ENCODE measurements around the gene TGFB3.

The TGFB3 gene

GRCh38 chr14:75946785-75947184 is 35.0 kb downstream of the TGFB3 start:
- Histone ChIP-seq H3K9me2 (replicated peaks; ENCODE audit: insufficient read depth, low read length) (no peaks in the 10 kb centered on the region), H3K9ac (ENCODE audit: low read length) (no peak overlapping the region), H3K9me3 (replicated peaks; ENCODE audit: insufficient read depth, low read length) (no peaks in the 10 kb centered on the region), H3K4me2 (ENCODE audit: low read depth, low read length) (no peak overlapping the region), H3K36me3 (replicated peaks; ENCODE audit: insufficient read depth, low read length) (no peaks in the 10 kb centered on the region), H2AFZ (ENCODE audit: low read length) (no peak overlapping the region), H3K4me3 (ENCODE audit: low read length) (no peak overlapping the region), H3K79me2 (ENCODE audit: low read length) (no peaks in the 10 kb centered on the region), H4K20me1 (ENCODE audit: insufficient read depth, low read length) (no peaks in the 10 kb centered on the region), H3K4me1 (ENCODE audit: low read length) (no peaks in the 10 kb centered on the region), H3F3A (ENCODE audit: insufficient read depth, low read length) (no peaks in the 10 kb centered on the region), H3K27ac (ENCODE audit: low read length) (no peak overlapping the region), H3K27me3 (replicated peaks; ENCODE audit: insufficient read depth, low read length) (no peaks in the 10 kb centered on the region)
- DNase-seq, result no peak
- TF ChIP-seq CTCF (IDR thresholded peaks at IDR 0.05; ENCODE audit: low read length) (no peak), EZH2phosphoT487 (IDR thresholded peaks at IDR 0.05; ENCODE audit: low read length) (no peak), EZH2 (optimal IDR thresholded peaks at IDR 0.05; ENCODE audit: low read depth, low read length) (no peak)

- Histone ChIP-seq H4K20me1 (ENCODE audit: insufficient read depth, low read length) (no peaks in the 10 kb centered on the region), H3K4me3 (ENCODE audit: low read length) (no peak overlapping the region), H2AFZ (ENCODE audit: low read length) (no peak overlapping the region), H3K79me2 (ENCODE audit: low read length) (no peaks in the 10 kb centered on the region), H3K27me3 (replicated peaks; ENCODE audit: insufficient read depth, low read length) (no peaks in the 10 kb centered on the region), H3K9ac (ENCODE audit: low read length) (no peak overlapping the region), H3K4me2 (ENCODE audit: low read depth, low read length) (no peak overlapping the region), H3K4me1 (ENCODE audit: low read length) (no peaks in the 10 kb centered on the region), H3K9me2 (replicated peaks; ENCODE audit: insufficient read depth, low read length) (no peaks in the 10 kb centered on the region), H3K36me3 (replicated peaks; ENCODE audit: insufficient read depth, low read length) (no peaks in the 10 kb centered on the region), H3F3A (ENCODE audit: insufficient read depth, low read length) (no peaks in the 10 kb centered on the region), H3K9me3 (replicated peaks; ENCODE audit: insufficient read depth, low read length) (no peaks in the 10 kb centered on the region), H3K27ac (ENCODE audit: low read length) (no peak overlapping the region)
- no peak for DNase-seq
- TF ChIP-seq EZH2 (optimal IDR thresholded peaks at IDR 0.05; ENCODE audit: low read depth, low read length), result no peak
- TF ChIP-seq EZH2phosphoT487 (IDR thresholded peaks at IDR 0.05; ENCODE audit: low read length), result no peak
- TF ChIP-seq CTCF (IDR thresholded peaks at IDR 0.05; ENCODE audit: low read length), result no peak
These were observed 37.1 kb downstream of the TGFB3 start for GRCh38 chr14:75944607-75945241.

- H3K27ac ChIP-seq (ENCODE audit: low read length), result no peak overlapping the region
- H3K79me2 ChIP-seq (ENCODE audit: low read length), result no peaks in the 10 kb centered on the region
- TF ChIP-seq EZH2phosphoT487 (IDR thresholded peaks at IDR 0.05; ENCODE audit: low read length) (no peak), EZH2 (optimal IDR thresholded peaks at IDR 0.05; ENCODE audit: low read depth, low read length) (no peak), CTCF (IDR thresholded peaks at IDR 0.05; ENCODE audit: low read length) (no peak)
- no peaks in the 10 kb centered on the region for H3K27me3 ChIP-seq (replicated peaks; ENCODE audit: insufficient read depth, low read length)
- no peaks in the 10 kb centered on the region for H3K9me3 ChIP-seq (replicated peaks; ENCODE audit: insufficient read depth, low read length)
- H3K4me1 ChIP-seq (ENCODE audit: low read length), result no peaks in the 10 kb centered on the region
- no peaks in the 10 kb centered on the region for H3F3A ChIP-seq (ENCODE audit: insufficient read depth, low read length)
- H2AFZ ChIP-seq (ENCODE audit: low read length), result no peak overlapping the region
- H3K36me3 ChIP-seq (replicated peaks; ENCODE audit: insufficient read depth, low read length), result no peaks in the 10 kb centered on the region
- DNase-seq, result no peak
- H3K9me2 ChIP-seq (replicated peaks; ENCODE audit: insufficient read depth, low read length), result no peaks in the 10 kb centered on the region
- H4K20me1 ChIP-seq (ENCODE audit: insufficient read depth, low read length), result no peaks in the 10 kb centered on the region
- H3K4me2 ChIP-seq (ENCODE audit: low read depth, low read length), result no peak overlapping the region
- H3K4me3 ChIP-seq (ENCODE audit: low read length), result no peak overlapping the region
- H3K9ac ChIP-seq (ENCODE audit: low read length), result no peak overlapping the region
These were observed 40.8 kb downstream of the TGFB3 start for GRCh38 chr14:75941030-75941429.
